Measurements from ENCODE around the gene DMRTA2. TPM values are rescaled to one million over a fixed set of nuclear protein-coding genes. Genes with fewer than 3 reads are reported as not detected.

The DMRTA2 gene
- total and polyA plus RNA-seq, 2 experiments from 2014 or later = 0.10 TPM; not detected in 1

DNA sequence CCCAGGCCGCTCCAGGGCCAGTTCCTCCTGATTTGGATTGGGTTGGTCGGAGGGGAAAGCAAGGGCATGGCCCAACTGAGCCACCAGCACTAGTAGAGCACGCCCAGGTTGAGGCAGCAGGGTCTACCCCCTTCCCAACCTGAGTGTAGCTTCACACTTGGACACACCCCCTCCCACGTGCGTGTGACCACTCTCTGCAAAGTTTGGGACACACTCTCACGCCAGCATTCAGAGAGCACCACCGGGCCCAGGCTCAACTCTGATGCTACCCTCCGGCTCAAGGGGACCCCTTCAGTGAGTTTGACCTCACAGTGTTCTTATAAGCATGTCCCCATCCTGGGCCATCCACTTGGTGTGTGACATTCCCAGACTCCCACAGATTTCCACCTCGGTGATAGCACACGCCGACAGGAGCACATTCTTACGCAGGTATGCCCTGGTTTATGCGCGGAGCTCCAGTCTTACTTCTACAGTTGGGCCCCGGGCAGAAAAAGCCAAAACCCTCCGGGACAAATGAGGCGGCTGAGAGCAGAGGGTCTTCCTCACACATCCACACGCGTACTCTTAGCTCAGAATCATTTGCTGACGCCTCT, 3.0 kb upstream of the DMRTA2 start:
- 12% methylated on average over 20 of the region's 20 CpGs for WGBS (ENCODE audit: low lambda C conversion rate, missing lambda C conversion rate)
- H3K9me3 ChIP-seq (ENCODE audit: low read depth) = no peaks in the 10 kb centered on the region
- peaks cover 99% of the 10 kb centered on the region for H3K27me3 ChIP-seq
- no peak overlapping the region for H3K4me2 ChIP-seq
- H3K4me1 ChIP-seq (ENCODE audit: insufficient read depth) = peaks cover 17% of the 10 kb centered on the region
- no peak overlapping the region for H2AFZ ChIP-seq
- no peaks in the 10 kb centered on the region for H3K36me3 ChIP-seq (replicated peaks; ENCODE audit: insufficient read depth, low read depth)
- H3K4me3 ChIP-seq = no peak overlapping the region
- TF ChIP-seq EZH2phosphoT487 (IDR thresholded peaks at IDR 0.05; ENCODE audit: low read depth, severe bottlenecking, unreplicated experiment) = no peak
- no peak overlapping the region for H3K27ac ChIP-seq
- H3K9me2 ChIP-seq (replicated peaks; ENCODE audit: insufficient read depth) = no peaks in the 10 kb centered on the region
- no peaks in the 10 kb centered on the region for H3K79me2 ChIP-seq
- no peak for DNase-seq (ENCODE audit: low spot score)
- H4K20me1 ChIP-seq (ENCODE audit: insufficient read depth, poor library complexity, severe bottlenecking) = no peaks in the 10 kb centered on the region

DNA sequence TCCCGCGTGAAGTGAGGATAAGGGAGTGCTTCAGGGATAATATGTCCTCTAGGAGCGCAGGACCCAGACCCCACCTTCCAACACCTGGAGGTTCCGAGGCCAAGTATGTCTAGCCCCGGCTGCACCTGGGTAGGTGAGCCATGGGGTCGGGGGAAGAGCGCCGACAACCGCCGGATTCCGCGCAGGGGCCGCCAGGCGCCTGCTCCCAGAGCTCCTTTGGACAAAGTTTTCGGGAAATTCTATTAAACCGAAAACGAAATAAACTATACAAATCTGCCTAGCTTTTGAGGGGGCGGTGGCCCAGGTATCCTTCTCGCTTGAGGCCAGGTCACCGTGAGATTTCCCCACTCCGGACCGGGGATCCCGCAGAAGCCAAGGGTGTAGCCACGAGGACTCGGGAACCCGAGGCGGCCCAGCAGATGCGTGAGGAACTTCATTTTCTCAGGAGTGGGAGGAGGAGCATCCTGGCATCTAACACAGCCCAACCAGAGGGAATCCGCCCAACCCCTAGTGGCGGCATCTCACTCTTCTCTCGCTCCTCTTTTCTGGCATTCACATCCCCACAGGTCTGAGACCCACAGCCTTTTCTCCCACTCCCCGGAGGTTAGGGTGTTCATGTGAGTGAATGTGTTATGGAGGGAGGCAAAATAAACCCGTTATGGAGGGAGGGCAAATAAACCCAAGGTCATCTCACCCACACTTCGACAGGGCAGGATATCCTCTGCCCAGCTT, 2.3 kb upstream of the DMRTA2 start:
- DNase-seq (ENCODE audit: low spot score) = no peak
- 7% methylated on average over 34 of the region's 34 CpGs for WGBS (ENCODE audit: low lambda C conversion rate, missing lambda C conversion rate)
- no peaks in the 10 kb centered on the region for H3K79me2 ChIP-seq
- peaks cover 17% of the 10 kb centered on the region for H3K4me1 ChIP-seq (ENCODE audit: insufficient read depth)
- no peak overlapping the region for H2AFZ ChIP-seq
- H3K4me3 ChIP-seq = no peak overlapping the region
- H3K9me2 ChIP-seq (replicated peaks; ENCODE audit: insufficient read depth) = no peaks in the 10 kb centered on the region
- peaks cover 100% of the 10 kb centered on the region for H3K27me3 ChIP-seq
- no peak overlapping the region for H3K27ac ChIP-seq
- no peaks in the 10 kb centered on the region for H4K20me1 ChIP-seq (ENCODE audit: insufficient read depth, poor library complexity, severe bottlenecking)
- H3K36me3 ChIP-seq (replicated peaks; ENCODE audit: insufficient read depth, low read depth) = no peaks in the 10 kb centered on the region
- no peak overlapping the region for H3K4me2 ChIP-seq
- TF ChIP-seq EZH2 (IDR thresholded peaks at IDR 0.05; ENCODE audit: borderline replicate concordance) (no peak), CTCF (IDR thresholded peaks at IDR 0.05; ENCODE audit: poor library complexity) (no peak)
- H3K9me3 ChIP-seq (ENCODE audit: low read depth) = no peaks in the 10 kb centered on the region

GRCh38 chr1:50424884-50425375, 1.7 kb upstream of the DMRTA2 start:
- no peaks in the 10 kb centered on the region for H3K9me2 ChIP-seq (replicated peaks; ENCODE audit: insufficient read depth)
- no peaks in the 10 kb centered on the region for H3K79me2 ChIP-seq
- peak; percentile 98 for TF ChIP-seq EZH2 (IDR thresholded peaks at IDR 0.05; ENCODE audit: borderline replicate concordance)
- no peak for TF ChIP-seq EZH2phosphoT487 (IDR thresholded peaks at IDR 0.05; ENCODE audit: low read depth, severe bottlenecking, unreplicated experiment)
- no peaks in the 10 kb centered on the region for H3K9me3 ChIP-seq (ENCODE audit: low read depth)
- H3K4me3 ChIP-seq = no peak overlapping the region
- no peaks in the 10 kb centered on the region for H3K36me3 ChIP-seq (replicated peaks; ENCODE audit: insufficient read depth, low read depth)
- no peak overlapping the region for H3K27ac ChIP-seq
- H4K20me1 ChIP-seq (ENCODE audit: insufficient read depth, poor library complexity, severe bottlenecking) = no peaks in the 10 kb centered on the region
- H3K4me2 ChIP-seq = peak overlapping the region; percentile 79
- WGBS (ENCODE audit: low lambda C conversion rate, missing lambda C conversion rate) = 3% methylated on average over 31 of the region's 40 CpGs
- DNase-seq (ENCODE audit: low spot score) = no peak
- peaks cover 17% of the 10 kb centered on the region for H3K4me1 ChIP-seq (ENCODE audit: insufficient read depth)
- peak overlapping the region; percentile 60 for H2AFZ ChIP-seq
- peaks cover 100% of the 10 kb centered on the region for H3K27me3 ChIP-seq

DNA sequence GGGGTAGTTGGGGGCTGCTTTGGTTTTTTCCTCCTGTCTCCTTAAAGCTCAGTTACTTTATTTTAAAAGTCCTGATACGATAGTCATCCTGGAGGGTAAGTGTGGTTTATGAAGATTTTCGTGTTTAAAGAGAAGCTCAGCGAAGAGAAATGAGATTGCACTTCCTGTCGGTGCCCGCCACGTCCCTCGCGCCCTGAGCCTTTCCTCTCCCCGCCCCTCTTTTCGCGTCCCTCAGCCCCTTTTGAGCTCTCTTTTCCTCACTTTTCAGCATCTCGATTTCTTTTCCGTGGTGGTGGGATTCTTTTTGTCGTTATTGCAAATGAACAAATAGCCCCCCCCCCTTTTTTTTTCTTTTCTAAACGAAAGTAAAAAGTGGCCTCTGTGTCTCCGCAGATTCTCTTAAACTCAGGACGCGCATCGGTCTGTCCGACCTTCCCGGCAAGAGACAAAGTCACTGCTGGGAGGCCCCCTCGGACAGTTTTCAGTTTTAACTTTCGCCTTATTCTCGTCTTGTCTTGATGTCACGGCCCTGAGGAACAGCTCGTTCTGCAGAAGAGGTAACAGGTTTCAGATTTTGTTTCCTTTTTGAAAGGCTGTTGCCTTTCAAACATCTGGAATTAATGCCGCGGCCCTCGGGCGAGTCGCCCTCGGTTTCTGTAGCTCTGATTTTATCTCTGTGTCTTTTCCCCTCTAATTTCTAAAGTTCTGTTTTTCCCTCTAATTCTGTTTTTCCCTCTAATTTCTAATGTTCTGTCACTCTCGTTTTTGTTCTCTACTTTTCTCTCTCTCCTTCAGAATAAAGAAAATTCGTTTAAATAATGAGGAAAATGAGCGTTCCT, 1.0 kb upstream of the DMRTA2 start:
- peak overlapping the region; percentile 45 for H3K4me3 ChIP-seq
- peak overlapping the region; percentile 60 for H2AFZ ChIP-seq
- DNase-seq (ENCODE audit: low spot score) = no peak
- H3K9me3 ChIP-seq (ENCODE audit: low read depth) = no peaks in the 10 kb centered on the region
- H4K20me1 ChIP-seq (ENCODE audit: insufficient read depth, poor library complexity, severe bottlenecking) = no peaks in the 10 kb centered on the region
- no peaks in the 10 kb centered on the region for H3K9me2 ChIP-seq (replicated peaks; ENCODE audit: insufficient read depth)
- H3K79me2 ChIP-seq = no peaks in the 10 kb centered on the region
- no peak for TF ChIP-seq EZH2 (IDR thresholded peaks at IDR 0.05; ENCODE audit: borderline replicate concordance)
- TF ChIP-seq EZH2phosphoT487 (IDR thresholded peaks at IDR 0.05; ENCODE audit: low read depth, severe bottlenecking, unreplicated experiment) = peak; percentile 57
- 5% methylated on average over 35 of the region's 35 CpGs for WGBS (ENCODE audit: low lambda C conversion rate, missing lambda C conversion rate)
- peaks cover 20% of the 10 kb centered on the region for H3K4me1 ChIP-seq (ENCODE audit: insufficient read depth)
- H3K27ac ChIP-seq = no peak overlapping the region
- H3K4me2 ChIP-seq = peak overlapping the region; percentile 79
- H3K27me3 ChIP-seq = peaks cover 100% of the 10 kb centered on the region
- H3K36me3 ChIP-seq (replicated peaks; ENCODE audit: insufficient read depth, low read depth) = no peaks in the 10 kb centered on the region
